K562 (cell line): Measurements from ENCODE around the gene IQGAP3. TPM values are rescaled to one million over a fixed set of nuclear protein-coding genes. Genes with fewer than 3 reads are reported as not detected.
A peak's percentile ranks its signal among the peaks of the same experiment; 100 is the strongest.

Experiments
- ARID2 ChIP-seq: fragments of 450-650 bp; IDR thresholded peaks from 2 replicates; pipeline ENCODE4 v1.6.1; 2017; ENCODE audit warnings: antibody characterized with exemption, mild to moderate bottlenecking
- BCOR ChIP-seq: fragments of 450-650 bp; IDR thresholded peaks from 2 replicates; pipeline ENCODE4 v1.6.1; 2016
- CHCHD3 ChIP-seq: fragments of 250-450 bp; sonication (Bioruptor Pico); IDR thresholded peaks from 2 replicates; pipeline ENCODE4 v2.1.2; 2022; ENCODE audit warnings: mild to moderate bottlenecking
- CTBP1 ChIP-seq: fragments of 450-650 bp; IDR thresholded peaks from 2 replicates; pipeline ENCODE4 v1.6.1; 2016; ENCODE audit warnings: borderline replicate concordance
- DPF2 ChIP-seq: fragments of 450-650 bp; IDR thresholded peaks from 2 replicates; pipeline ENCODE4 v1.6.1; 2016
- ETV1 ChIP-seq: fragments of 450-650 bp; conservative IDR thresholded peaks from 2 replicates; pipeline ENCODE4 v1.6.1; 2016; ENCODE audit warnings: missing genetic modification characterization, control low read depth, low read depth, missing compliant biosample characterization
- FOSL1 ChIP-seq: fragments of 200-800 bp; sonication (Bioruptor generic); conservative IDR thresholded peaks from 2 replicates; pipeline ENCODE4 v1.6.1; 2016; ENCODE audit warnings: missing genetic modification characterization, missing compliant biosample characterization
- GTF3C2 ChIP-seq: IDR thresholded peaks from 3 replicates; pipeline ENCODE4 v1.6.1; 2011; ENCODE audit warnings: borderline replicate concordance, mild to moderate bottlenecking, moderate library complexity; ENCODE audit not compliant: insufficient read length; ENCODE audit errors: extremely low read depth
- HLTF ChIP-seq: fragments of 450-650 bp; IDR thresholded peaks from 2 replicates; pipeline ENCODE4 v1.6.1; 2016
- HMBOX1 ChIP-seq: sonication (generic); IDR thresholded peaks from 2 replicates; pipeline ENCODE4 v1.6.1; 2016
- MAZ ChIP-seq, 2 experiments: fragments of 450-650 bp in 1 of 2; sonication (generic) in 1 of 2; formaldehyde crosslinking; IDR thresholded peaks in 1 of 2; conservative IDR thresholded peaks in 1 of 2; 2 replicates each; pipeline versions ENCODE4 v1.4.0 to v1.5.0; 2020; ENCODE audit warnings: mild to moderate bottlenecking in 1 of 2, missing genetic modification reagents in 1 of 2
- MECOM ChIP-seq: fragments of 250-450 bp; sonication (Bioruptor Pico); IDR thresholded peaks from 2 replicates; pipeline ENCODE4 v1.8.0; 2022; ENCODE audit warnings: inconsistent platforms
- MEF2A ChIP-seq: IDR thresholded peaks from 2 replicates; pipeline ENCODE4 v1.6.1; 2011; ENCODE audit warnings: low read depth, mild to moderate bottlenecking, low read length, moderate library complexity; ENCODE audit not compliant: control insufficient read depth
- MLLT1 ChIP-seq, 2 experiments: fragments of 450-650 bp; IDR thresholded peaks; 2 replicates each; pipeline ENCODE4 v1.6.1; 2016
- NFIX ChIP-seq: fragments of 250-450 bp; sonication (Bioruptor Pico); IDR thresholded peaks from 2 replicates; pipeline ENCODE4 v1.4.0; 2020; ENCODE audit warnings: low read depth, mild to moderate bottlenecking, moderate library complexity
- NONO ChIP-seq, 2 experiments: fragments of 200-400 bp in 1 of 2; fragments of 450-650 bp in 1 of 2; formaldehyde crosslinking in 1 of 2; IDR thresholded peaks; 2 replicates each; pipeline ENCODE4 v1.6.1; 2017; ENCODE audit warnings: low read depth in 2 of 2, mild to moderate bottlenecking in 2 of 2, moderate library complexity in 2 of 2, low read length in 1 of 2
- NRF1 ChIP-seq, 2 experiments: fragments of 450-650 bp; IDR thresholded peaks in 1 of 2; conservative IDR thresholded peaks in 1 of 2; 2 replicates each; pipeline ENCODE4 v1.6.1; 2014; ENCODE audit warnings: mild to moderate bottlenecking in 2 of 2
- SMARCE1 ChIP-seq: fragments of 450-650 bp; IDR thresholded peaks from 2 replicates; pipeline ENCODE4 v1.7.1; 2016; ENCODE audit warnings: mild to moderate bottlenecking
- TARDBP ChIP-seq: fragments of 450-650 bp; IDR thresholded peaks from 2 replicates; pipeline ENCODE4 v1.6.1; 2016
- TRIM24 ChIP-seq, 2 experiments: fragments of 450-650 bp; IDR thresholded peaks; 2 replicates each; pipeline ENCODE4 v1.6.1; 2016
- UBTF ChIP-seq, 2 experiments: IDR thresholded peaks; 2 replicates each; pipeline ENCODE4 v1.6.1; 2012; ENCODE audit warnings: improper control_type of control experiment in 2 of 2, low read depth in 2 of 2, low read length in 2 of 2, borderline replicate concordance in 1 of 2
- ZNF146 ChIP-seq: IDR thresholded peaks from one replicate; pipeline ENCODE4 v1.6.1; 2018; ENCODE audit warnings: missing compliant biosample characterization; ENCODE audit not compliant: unreplicated experiment
- ZNF184 ChIP-seq: sonication (generic); formaldehyde crosslinking; IDR thresholded peaks from 2 replicates; pipeline ENCODE4 v1.5.0; 2020; ENCODE audit warnings: missing genetic modification reagents
- polyA plus RNA-seq, 8 experiments: library from polyadenylated mRNA; depleted of rRNA in 4 of 8; stranded (reverse) in 5 of 8; unstranded in 3 of 8; fragments of >200 nt; fragmentation: Nextera tagmentation in 2 of 8; fragmentation: Illumina TruSeq in 1 of 8; extraction: Ambion mirVana in 2 of 8; extraction: Trizol in 1 of 8; gene quantifications; 2 replicates each; pipeline versions ENCODE4 v1.2.1 to v1.2.3, GENCODE V29; 2011 to 2014; ENCODE audit warnings: inconsistent platforms in 1 of 8, missing spikeins in 1 of 8
- total RNA-seq, 7 experiments: library from RNA; depleted of rRNA in 6 of 7; stranded (reverse); fragments of >200 nt in 6 of 7; fragmentation: Illumina TruSeq in 2 of 7; extraction: Trizol in 2 of 7; gene quantifications; 2 replicates each; pipeline versions ENCODE4 v1.2.1 to v1.2.3, GENCODE V29; 2011 to 2021; ENCODE audit warnings: low replicate concordance in 1 of 7

Gene IQGAP3
- total and polyA plus RNA-seq, 9 of the 15 experiments (the other 6 are each of a cell fraction or from before 2014, with no cell fraction given): 1.4 to 16.6 (median 11.9) TPM

- TF ChIP-seq TARDBP (peak; percentile 39; the same call in 1 of the 2 replicates), NONO (IDR thresholded peaks at IDR 0.05; ENCODE audit: low read depth in 2 of 2, low read length in 1 of 2) (0 out of 4 replicates have a peak, but pooled peaks of 1 of the 2 experiments have one; percentile 26), SMARCE1 (peak; percentile 98), NRF1 (conservative IDR thresholded peaks at IDR 0.05 in 1 of 2, IDR thresholded peaks at IDR 0.05 in 1 of 2) (no peak; a peak in 1 of 4 replicates), CHCHD3 (CRISPR knock-in tag) (no peak), UBTF (IDR thresholded peaks at IDR 0.05; ENCODE audit: borderline replicate concordance in 1 of 2, low read depth in 2 of 2, low read length in 2 of 2) (0 out of 4 replicates have a peak, but pooled peaks of 1 of the 2 experiments have one; percentile 12), ARID2 (no peak), NFIX (CRISPR knock-in tag) (peak; percentile 96), BCOR (peak; percentile 91), MECOM (CRISPR knock-in tag) (peak; percentile 98), ETV1 (tag) (peak; percentile 90), CTBP1 (peak; percentile 99), MLLT1 (IDR thresholded peaks at IDR 0.05) (peak in 1 of 2 experiments; percentile 42; a peak in 1 of 4 replicates), FOSL1 (tag) (peak; percentile 49), DPF2 (peak; percentile 97), HLTF (0 out of 2 replicates have a peak, but pooled peaks have one; percentile 15), MAZ (CRISPR knock-in tag; conservative IDR thresholded peaks at IDR 0.05 in 1 of 2, IDR thresholded peaks at IDR 0.05 in 1 of 2) (peak; percentile 59 to 87), GTF3C2 (no peak), MEF2A (peak; percentile 27; the same call in 1 of the 2 replicates), ZNF184 (CRISPR knock-in tag) (no peak), ZNF146 (CRISPR knock-in tag) (no peak), TRIM24 (IDR thresholded peaks at IDR 0.05) (peak; percentile 84 to 88), HMBOX1 (peak; percentile 50; the same call in 1 of the 2 replicates)
These were observed 44.1 kb upstream of the IQGAP3 start (continued) for GRCh38 chr1:156616463-156616862.
